Adipocyte (in vitro differentiated cells): ENCODE results near the gene LAMB3.

Experiments used
- DNase-seq: peaks from one replicate; pipeline ENCODE4 v3.0.0-alpha.2; 2015; ENCODE audit warnings: low read depth
- H3K27me3 ChIP-seq: replicated peaks from 2 replicates; pipeline ENCODE4 v1.7.0; 2013; ENCODE audit warnings: mild to moderate bottlenecking, low read length, moderate library complexity; ENCODE audit not compliant: control insufficient read depth, insufficient read depth
- H3K36me3 ChIP-seq: 2 replicates; pipeline ENCODE4 v1.7.0; 2013; ENCODE audit warnings: low read length, mild to moderate bottlenecking, moderate library complexity; ENCODE audit not compliant: control insufficient read depth, insufficient read depth, severe bottlenecking
- H3K4me1 ChIP-seq: 2 replicates; pipeline ENCODE4 v1.7.0; 2013; ENCODE audit warnings: mild to moderate bottlenecking, low read length, moderate library complexity; ENCODE audit not compliant: control insufficient read depth, insufficient read depth
- H3K4me3 ChIP-seq: 2 replicates; pipeline ENCODE4 v1.7.0; 2013; ENCODE audit warnings: mild to moderate bottlenecking, low read length, moderate library complexity
- H3K9ac ChIP-seq: 2 replicates; pipeline ENCODE4 v1.7.0; 2013; ENCODE audit warnings: mild to moderate bottlenecking, low read length, moderate library complexity
- H3K9me3 ChIP-seq: 2 replicates; pipeline ENCODE4 v1.7.0; 2013; ENCODE audit warnings: mild to moderate bottlenecking, low read length, moderate library complexity; ENCODE audit not compliant: control insufficient read depth

Gene LAMB3

GRCh38 chr1:209647156-209647555 lies 5.1 kb downstream of the LAMB3 start:
- H3K36me3 ChIP-seq, result no peaks in the 10 kb centered on the region
- no peaks in the 10 kb centered on the region for H3K9me3 ChIP-seq
- peak overlapping the region; percentile 89 for H3K9ac ChIP-seq
- no peak overlapping the region for H3K4me3 ChIP-seq
- H3K27me3 ChIP-seq, result no peaks in the 10 kb centered on the region
- no peak for DNase-seq
- peaks cover 82% of the 10 kb centered on the region for H3K4me1 ChIP-seq

GRCh38 chr1:209646558-209646957 lies 5.7 kb downstream of the LAMB3 start:
- Histone ChIP-seq H3K27me3 (no peaks in the 10 kb centered on the region), H3K4me3 (no peak overlapping the region), H3K9me3 (no peaks in the 10 kb centered on the region), H3K36me3 (no peaks in the 10 kb centered on the region), H3K9ac (peak overlapping the region; percentile 43), H3K4me1 (peaks cover 88% of the 10 kb centered on the region)
- DNase-seq, result no peak

- Histone ChIP-seq H3K9ac (peak overlapping the region; percentile 43), H3K9me3 (no peaks in the 10 kb centered on the region), H3K36me3 (no peaks in the 10 kb centered on the region), H3K27me3 (no peaks in the 10 kb centered on the region), H3K4me3 (no peak overlapping the region), H3K4me1 (peaks cover 85% of the 10 kb centered on the region)
- no peak for DNase-seq
Observed at GRCh38 chr1:209645574-209646452, 6.4 kb downstream of the LAMB3 start.

GRCh38 chr1:209643285-209644020 lies 8.8 kb downstream of the LAMB3 start:
- Histone ChIP-seq H3K27me3 (no peaks in the 10 kb centered on the region), H3K9me3 (no peaks in the 10 kb centered on the region), H3K4me3 (no peak overlapping the region), H3K4me1 (peaks cover 62% of the 10 kb centered on the region), H3K9ac (peak overlapping the region; percentile 50), H3K36me3 (peaks cover under 1% of the 10 kb centered on the region)
- no peak for DNase-seq

GRCh38 chr1:209642816-209643215 lies 9.4 kb downstream of the LAMB3 start:
- Histone ChIP-seq H3K9me3 (no peaks in the 10 kb centered on the region), H3K36me3 (peaks cover 5% of the 10 kb centered on the region), H3K4me1 (peaks cover 56% of the 10 kb centered on the region), H3K27me3 (no peaks in the 10 kb centered on the region), H3K4me3 (no peak overlapping the region), H3K9ac (peak overlapping the region; percentile 50)
- no peak for DNase-seq

- H3K9me3 ChIP-seq, result no peaks in the 10 kb centered on the region
- peak overlapping the region; percentile 65 for H3K9ac ChIP-seq
- no peak overlapping the region for H3K4me3 ChIP-seq
- peaks cover 11% of the 10 kb centered on the region for H3K36me3 ChIP-seq
- no peak for DNase-seq
- H3K4me1 ChIP-seq, result peaks cover 46% of the 10 kb centered on the region
- H3K27me3 ChIP-seq, result no peaks in the 10 kb centered on the region
Observed at GRCh38 chr1:209641832-209642172, 10.4 kb downstream of the LAMB3 start.

GRCh38 chr1:209635850-209636249 lies 16.4 kb downstream of the LAMB3 start:
- no peak for DNase-seq
- Histone ChIP-seq H3K9ac (no peak overlapping the region), H3K36me3 (peaks cover 11% of the 10 kb centered on the region), H3K9me3 (no peaks in the 10 kb centered on the region), H3K4me1 (no peaks in the 10 kb centered on the region), H3K27me3 (no peaks in the 10 kb centered on the region), H3K4me3 (no peak overlapping the region)

- peaks cover 11% of the 10 kb centered on the region for H3K36me3 ChIP-seq
- H3K9me3 ChIP-seq, result no peaks in the 10 kb centered on the region
- H3K4me1 ChIP-seq, result no peaks in the 10 kb centered on the region
- no peak overlapping the region for H3K9ac ChIP-seq
- no peak overlapping the region for H3K4me3 ChIP-seq
- DNase-seq, result no peak
- no peaks in the 10 kb centered on the region for H3K27me3 ChIP-seq
Observed at GRCh38 chr1:209634005-209634737, 18.1 kb downstream of the LAMB3 start.

- no peaks in the 10 kb centered on the region for H3K9me3 ChIP-seq
- peaks cover 11% of the 10 kb centered on the region for H3K36me3 ChIP-seq
- no peak for DNase-seq
- no peaks in the 10 kb centered on the region for H3K27me3 ChIP-seq
- no peak overlapping the region for H3K9ac ChIP-seq
- no peak overlapping the region for H3K4me3 ChIP-seq
- H3K4me1 ChIP-seq, result peaks cover 3% of the 10 kb centered on the region
Observed at GRCh38 chr1:209633335-209633997, 18.8 kb downstream of the LAMB3 start.

GRCh38 chr1:209630383-209631225 lies 21.6 kb downstream of the LAMB3 start:
- Histone ChIP-seq H3K9ac (no peak overlapping the region), H3K9me3 (no peaks in the 10 kb centered on the region), H3K36me3 (peaks cover under 1% of the 10 kb centered on the region), H3K4me1 (peaks cover 7% of the 10 kb centered on the region), H3K27me3 (no peaks in the 10 kb centered on the region), H3K4me3 (no peak overlapping the region)
- DNase-seq, result no peak
